Neural cell (in vitro differentiated cells): ENCODE measurements around the gene NECTIN1. TPM values are rescaled to one million over a fixed set of nuclear protein-coding genes. Genes with fewer than 3 reads are reported as not detected.

ENCODE experiments used
- H2AFZ ChIP-seq: fragments of 200-600, 300-800 bp; sonication (generic), shearing (Covaris generic); 2 replicates; pipeline ENCODE4 v1.6.0; 2014; ENCODE audit warnings: low read depth, mild to moderate bottlenecking, antibody characterized with exemption, low read length, moderate library complexity
- H3F3A ChIP-seq: fragments of 200-600 bp; shearing (Covaris generic); 2 replicates; pipeline ENCODE4 v1.6.1; 2016; ENCODE audit warnings: mild to moderate bottlenecking, moderate library complexity, mixed read lengths, antibody characterized with exemption, low read length; ENCODE audit not compliant: insufficient read depth, poor library complexity, severe bottlenecking
- H3K27ac ChIP-seq: fragments of 200-600, 300-800 bp; sonication (generic), shearing (Covaris generic); 2 replicates; pipeline ENCODE4 v1.5.1; 2014; ENCODE audit warnings: mild to moderate bottlenecking, low read length, moderate library complexity
- H3K27me3 ChIP-seq: fragments of 300-800, 200-600 bp; sonication (generic), shearing (Covaris generic); 2 replicates; pipeline ENCODE4 v1.6.0; 2014; ENCODE audit warnings: mild to moderate bottlenecking, low read depth, low read length, moderate library complexity; ENCODE audit not compliant: insufficient read depth
- H3K36me3 ChIP-seq: fragments of 300-800, 200-600 bp; sonication (generic), shearing (Covaris generic); 2 replicates; pipeline ENCODE4 v1.5.1; 2014; ENCODE audit warnings: mild to moderate bottlenecking, antibody characterized with exemption, low read length, moderate library complexity; ENCODE audit not compliant: insufficient read depth
- H3K4me2 ChIP-seq: fragments of 300-800, 200-600 bp; sonication (generic), shearing (Covaris generic); 2 replicates; pipeline ENCODE4 v1.6.0; 2014; ENCODE audit warnings: mild to moderate bottlenecking, low read length
- H3K4me3 ChIP-seq: fragments of 300-800, 200-600 bp; sonication (generic), shearing (Covaris generic); 2 replicates; pipeline ENCODE4 v1.5.1; 2014; ENCODE audit warnings: mild to moderate bottlenecking, low read length, moderate library complexity
- H3K79me2 ChIP-seq: fragments of 200-600 bp; shearing (Covaris generic); replicated peaks from 2 replicates; pipeline ENCODE4 v1.6.0; 2014; ENCODE audit warnings: mild to moderate bottlenecking, low read length, moderate library complexity; ENCODE audit not compliant: insufficient read depth
- H3K9ac ChIP-seq: fragments of 300-800, 200-600 bp; sonication (generic), shearing (Covaris generic); 2 replicates; pipeline ENCODE4 v1.6.1; 2016; ENCODE audit warnings: mild to moderate bottlenecking, low read length, mixed read lengths
- H3K9me2 ChIP-seq: fragments of 200-600 bp; shearing (Covaris generic); 2 replicates; pipeline ENCODE4 v1.6.1; 2016; ENCODE audit warnings: mild to moderate bottlenecking, low read length, mixed read lengths; ENCODE audit not compliant: insufficient read depth
- H3K9me3 ChIP-seq: fragments of 200-600, 300-800 bp; sonication (generic), shearing (Covaris generic); 2 replicates; pipeline ENCODE4 v1.6.1; 2016; ENCODE audit warnings: mild to moderate bottlenecking, mixed run types, low read length, moderate library complexity, mixed read lengths
- H4K20me1 ChIP-seq: fragments of 200-600 bp; shearing (Covaris generic); 2 replicates; pipeline ENCODE4 v1.6.1; 2016; ENCODE audit warnings: mild to moderate bottlenecking, mixed run types; ENCODE audit not compliant: insufficient read depth
- CTCF ChIP-seq: fragments of 450-650 bp; IDR thresholded peaks from 2 replicates; pipeline ENCODE4 v1.5.1; 2014; ENCODE audit warnings: antibody characterized with exemption, mild to moderate bottlenecking, moderate library complexity; ENCODE audit not compliant: poor library complexity, severe bottlenecking
- EP300 ChIP-seq: fragments of 450-650 bp; conservative IDR thresholded peaks from 2 replicates; pipeline ENCODE4 v1.6.1; 2014; ENCODE audit warnings: antibody characterized with exemption, mild to moderate bottlenecking, moderate library complexity; ENCODE audit not compliant: poor library complexity, severe bottlenecking
- EZH2 ChIP-seq: fragments of 200-600, 300-800 bp; shearing (Covaris generic), sonication (generic); IDR thresholded peaks from 2 replicates; pipeline ENCODE4 v1.6.1; 2014; ENCODE audit warnings: antibody characterized with exemption, low read length, borderline replicate concordance, mild to moderate bottlenecking; ENCODE audit not compliant: insufficient read depth, poor library complexity, severe bottlenecking
- MXI1 ChIP-seq: fragments of 450-650 bp; conservative IDR thresholded peaks from 2 replicates; pipeline ENCODE4 v1.6.1; 2014; ENCODE audit warnings: antibody characterized with exemption, mild to moderate bottlenecking; ENCODE audit not compliant: poor library complexity, severe bottlenecking
- POLR2AphosphoS5 ChIP-seq: IDR thresholded peaks from 2 replicates; pipeline ENCODE4 v1.6.1; 2012
- RAD21 ChIP-seq: fragments of 450-650 bp; conservative IDR thresholded peaks from 2 replicates; pipeline ENCODE4 v1.6.1; 2014; ENCODE audit warnings: antibody characterized with exemption, mild to moderate bottlenecking, moderate library complexity
- REST ChIP-seq: IDR thresholded peaks from 2 replicates; pipeline ENCODE4 v1.6.1; 2012; ENCODE audit warnings: borderline replicate concordance
- SMC3 ChIP-seq: fragments of 450-650 bp; conservative IDR thresholded peaks from 2 replicates; pipeline ENCODE4 v1.6.1; 2014; ENCODE audit warnings: antibody characterized with exemption, mild to moderate bottlenecking, moderate library complexity; ENCODE audit not compliant: poor library complexity
- TAF1 ChIP-seq: IDR thresholded peaks from 2 replicates; pipeline ENCODE4 v1.6.1; 2012; ENCODE audit warnings: low read depth
- polyA plus RNA-seq: library from polyadenylated mRNA; depleted of rRNA; stranded (reverse); fragments of >200 nt; gene quantifications from 2 replicates; pipeline ENCODE4 v1.2.3, GENCODE V29; 2014

Gene NECTIN1
- polyA plus RNA-seq, 1 donor from 2014 or later = 5.6 TPM

DNA sequence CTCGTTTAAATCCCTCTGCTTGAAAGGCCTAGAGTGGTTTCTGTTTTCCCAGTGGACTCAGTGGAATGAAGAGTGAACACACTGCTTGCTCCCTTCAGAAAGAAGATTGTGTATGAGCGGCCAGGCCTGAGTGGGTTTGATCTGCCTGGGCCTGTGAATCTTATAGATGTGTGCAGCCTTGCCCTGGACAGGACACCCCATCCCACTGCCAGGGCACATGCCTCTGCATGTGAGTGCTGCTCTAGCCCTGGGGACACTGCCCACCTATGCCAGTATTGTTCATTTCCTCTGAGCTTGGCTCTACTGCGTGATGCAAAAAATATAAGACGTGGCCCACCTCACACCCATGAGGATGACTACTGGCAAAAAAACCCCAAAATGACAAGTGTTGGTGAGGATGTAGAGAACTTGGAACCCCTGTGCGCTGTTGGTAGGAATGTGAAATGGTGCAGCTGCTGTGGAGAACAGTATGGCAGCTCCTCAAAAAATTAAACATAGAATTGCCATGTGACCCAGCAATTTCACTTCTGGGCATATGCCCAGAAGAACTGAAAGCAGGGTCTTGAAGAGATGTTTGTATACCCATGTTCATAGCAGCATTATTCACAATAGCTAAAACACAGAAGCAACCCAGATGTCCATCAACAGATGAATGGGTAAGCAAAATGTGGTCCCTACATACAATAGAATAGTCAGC is 27.3 kb upstream of the NECTIN1 start:
- H3K4me3 ChIP-seq = no peak overlapping the region
- no peaks in the 10 kb centered on the region for H3F3A ChIP-seq
- H2AFZ ChIP-seq = no peak overlapping the region
- H3K27me3 ChIP-seq = no peaks in the 10 kb centered on the region
- H3K36me3 ChIP-seq = no peaks in the 10 kb centered on the region
- no peaks in the 10 kb centered on the region for H3K9me3 ChIP-seq
- no peaks in the 10 kb centered on the region for H3K9me2 ChIP-seq
- no peaks in the 10 kb centered on the region for H4K20me1 ChIP-seq
- H3K9ac ChIP-seq = no peak overlapping the region
- no peak overlapping the region for H3K27ac ChIP-seq
- no peak for TF ChIP-seq SMC3
- no peak for TF ChIP-seq MXI1
- no peak for TF ChIP-seq REST
- no peak for TF ChIP-seq EZH2
- no peak for TF ChIP-seq RAD21
- no peak for TF ChIP-seq POLR2AphosphoS5
- TF ChIP-seq TAF1 = no peak
- TF ChIP-seq EP300 = no peak
- no peak for TF ChIP-seq CTCF
- no peaks in the 10 kb centered on the region for H3K79me2 ChIP-seq
- H3K4me2 ChIP-seq = no peak overlapping the region

DNA sequence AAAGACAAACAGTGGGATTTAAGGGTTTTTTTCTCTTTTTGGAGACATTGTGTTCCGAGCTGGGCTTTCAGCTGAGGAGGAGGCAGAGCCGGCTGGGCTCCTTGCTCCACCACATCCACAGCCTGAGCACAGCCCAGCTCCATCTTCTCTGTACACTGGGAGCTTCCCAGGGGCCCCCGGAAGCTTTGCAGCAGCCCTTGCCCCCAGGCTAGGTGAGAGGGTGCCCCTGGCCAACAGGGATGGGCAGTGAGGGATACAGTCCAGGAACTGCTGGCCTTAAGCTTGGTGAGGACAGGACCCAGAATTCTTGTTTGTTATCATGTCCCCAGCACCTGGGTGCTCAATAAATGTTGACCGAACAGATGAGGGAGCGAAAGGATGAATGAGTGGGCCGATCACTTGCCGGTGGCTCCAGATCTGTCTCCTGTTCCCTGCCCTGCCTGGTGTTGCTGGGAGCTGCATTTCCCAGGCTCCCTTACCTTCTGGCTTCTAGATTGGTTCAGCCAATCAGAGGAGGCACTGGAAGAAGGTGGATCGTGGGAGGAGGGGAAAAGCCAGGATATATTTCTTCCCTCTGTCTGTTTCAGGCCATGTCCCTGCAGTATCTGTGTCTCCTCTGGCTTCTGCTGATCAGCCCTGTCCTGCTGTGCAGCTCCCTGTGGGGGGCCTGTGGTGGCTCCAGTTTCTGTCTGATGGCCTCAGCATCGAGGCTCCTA is 26.5 kb upstream of the NECTIN1 start:
- H3K9me2 ChIP-seq = no peaks in the 10 kb centered on the region
- H3K79me2 ChIP-seq = no peaks in the 10 kb centered on the region
- no peaks in the 10 kb centered on the region for H3K36me3 ChIP-seq
- no peak overlapping the region for H3K27ac ChIP-seq
- TF ChIP-seq TAF1 = no peak
- no peak for TF ChIP-seq REST
- no peak for TF ChIP-seq POLR2AphosphoS5
- TF ChIP-seq RAD21 = no peak
- TF ChIP-seq EP300 = no peak
- no peak for TF ChIP-seq MXI1
- no peak for TF ChIP-seq EZH2
- no peak for TF ChIP-seq SMC3
- no peak for TF ChIP-seq CTCF
- no peaks in the 10 kb centered on the region for H3K9me3 ChIP-seq
- H3K4me3 ChIP-seq = no peak overlapping the region
- no peaks in the 10 kb centered on the region for H3K27me3 ChIP-seq
- H2AFZ ChIP-seq = no peak overlapping the region
- no peak overlapping the region for H3K4me2 ChIP-seq
- H4K20me1 ChIP-seq = no peaks in the 10 kb centered on the region
- H3K9ac ChIP-seq = no peak overlapping the region
- no peaks in the 10 kb centered on the region for H3F3A ChIP-seq
